HG02938 (cell line): ENCODE results near the gene STIM2.

Source experiments
- ATAC-seq: cut with Tn5 transposase; IDR thresholded peaks from one replicate; pipeline ENCODE4 v1.9.1; 2021; ENCODE audit warnings: mild to moderate bottlenecking, moderate library complexity; ENCODE audit not compliant: unreplicated experiment

Gene STIM2

GRCh38 chr4:26836539-26836938 is 24.1 kb upstream of the STIM2 start:
- no peak for ATAC-seq

- ATAC-seq: no peak
Observed at GRCh38 chr4:26837993-26838842, 22.4 kb upstream of the STIM2 start.

GRCh38 chr4:26839016-26839415 is 21.6 kb upstream of the STIM2 start:
- no peak for ATAC-seq

- ATAC-seq: no peak
Observed at GRCh38 chr4:26839534-26839951, 21.1 kb upstream of the STIM2 start.

GRCh38 chr4:26840786-26841185 is 19.9 kb upstream of the STIM2 start:
- no peak for ATAC-seq

- ATAC-seq: no peak
Observed at GRCh38 chr4:26842911-26843310, 17.7 kb upstream of the STIM2 start.

GRCh38 chr4:26850528-26850927 is 10.1 kb upstream of the STIM2 start:
- no peak for ATAC-seq

GRCh38 chr4:26851129-26851528 is 9.5 kb upstream of the STIM2 start:
- ATAC-seq: no peak

GRCh38 chr4:26854701-26855100 is 5.9 kb upstream of the STIM2 start:
- no peak for ATAC-seq

- ATAC-seq: no peak
Observed at GRCh38 chr4:26856906-26857277, 3.7 kb upstream of the STIM2 start.

- ATAC-seq: peak; percentile 36
Observed at GRCh38 chr4:26857278-26858034, 3.2 kb upstream of the STIM2 start.

- no peak for ATAC-seq
Observed at GRCh38 chr4:26858035-26858918, 2.4 kb upstream of the STIM2 start.

GRCh38 chr4:26858947-26859401 is 1.7 kb upstream of the STIM2 start:
- ATAC-seq: no peak

GRCh38 chr4:26859762-26860156 is 882 bp upstream of the STIM2 start:
- ATAC-seq: no peak

- peak; percentile 22 for ATAC-seq
Observed at GRCh38 chr4:26860922-26861433, 337 bp downstream of the STIM2 start.

- ATAC-seq: peak; percentile 43
Observed at GRCh38 chr4:26861434-26862186, 969 bp downstream of the STIM2 start.

GRCh38 chr4:26862381-26862915 is 1.8 kb downstream of the STIM2 start:
- ATAC-seq: no peak

- no peak for ATAC-seq
Observed at GRCh38 chr4:26863512-26863911, 2.9 kb downstream of the STIM2 start.

- no peak for ATAC-seq
Observed at GRCh38 chr4:26864899-26865298, 4.3 kb downstream of the STIM2 start.

GRCh38 chr4:26866203-26866602 is 5.6 kb downstream of the STIM2 start:
- no peak for ATAC-seq
